ENCODE measurements around the gene SORCS2. TPM values are rescaled to one million over a fixed set of nuclear protein-coding genes. Genes with fewer than 3 reads are reported as not detected.

SORCS2 gene
- total RNA-seq, 2 donors from 2014 or later, result 1.5 to 1.7 TPM

GRCh38 chr4:7703688-7704087 lies 511.4 kb downstream of the SORCS2 start:
- no peaks in the 10 kb centered on the region for H3K27me3 ChIP-seq
- H3K27ac ChIP-seq, result no peak overlapping the region
- TF ChIP-seq, protein P1, sequence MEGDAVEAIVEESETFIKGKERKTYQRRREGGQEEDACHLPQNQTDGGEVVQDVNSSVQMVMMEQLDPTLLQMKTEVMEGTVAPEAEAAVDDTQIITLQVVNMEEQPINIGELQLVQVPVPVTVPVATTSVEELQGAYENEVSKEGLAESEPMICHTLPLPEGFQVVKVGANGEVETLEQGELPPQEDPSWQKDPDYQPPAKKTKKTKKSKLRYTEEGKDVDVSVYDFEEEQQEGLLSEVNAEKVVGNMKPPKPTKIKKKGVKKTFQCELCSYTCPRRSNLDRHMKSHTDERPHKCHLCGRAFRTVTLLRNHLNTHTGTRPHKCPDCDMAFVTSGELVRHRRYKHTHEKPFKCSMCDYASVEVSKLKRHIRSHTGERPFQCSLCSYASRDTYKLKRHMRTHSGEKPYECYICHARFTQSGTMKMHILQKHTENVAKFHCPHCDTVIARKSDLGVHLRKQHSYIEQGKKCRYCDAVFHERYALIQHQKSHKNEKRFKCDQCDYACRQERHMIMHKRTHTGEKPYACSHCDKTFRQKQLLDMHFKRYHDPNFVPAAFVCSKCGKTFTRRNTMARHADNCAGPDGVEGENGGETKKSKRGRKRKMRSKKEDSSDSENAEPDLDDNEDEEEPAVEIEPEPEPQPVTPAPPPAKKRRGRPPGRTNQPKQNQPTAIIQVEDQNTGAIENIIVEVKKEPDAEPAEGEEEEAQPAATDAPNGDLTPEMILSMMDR (IDR thresholded peaks at IDR 0.05), result no peak
- H3K4me1 ChIP-seq, result no peaks in the 10 kb centered on the region
- H3K4me3 ChIP-seq, result no peak overlapping the region
- H3K9me3 ChIP-seq, result no peaks in the 10 kb centered on the region
- DNase-seq (ENCODE audit: low spot score), result no peak
- H3K36me3 ChIP-seq, result no peaks in the 10 kb centered on the region

DNA sequence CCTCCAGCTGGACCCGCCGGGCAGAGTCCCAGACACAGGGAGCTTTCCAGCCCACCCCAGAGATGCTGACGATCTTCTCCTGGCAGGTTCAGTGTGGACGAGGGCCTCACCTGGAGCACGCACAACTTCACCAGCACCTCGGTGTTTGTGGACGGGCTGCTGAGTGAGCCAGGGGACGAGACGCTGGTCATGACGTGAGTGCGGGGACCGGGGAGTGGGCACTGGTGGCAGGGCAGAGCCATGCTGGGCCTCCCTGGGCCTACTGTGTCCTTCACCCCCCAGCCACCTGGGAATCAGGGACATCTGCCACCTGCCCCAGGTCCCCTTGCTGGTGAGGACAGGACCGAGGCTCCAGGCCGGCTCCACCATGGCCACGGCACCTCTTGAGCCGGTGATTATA lies 511.8 kb downstream of the SORCS2 start:
- Histone ChIP-seq H3K9me3 (no peaks in the 10 kb centered on the region), H3K36me3 (no peaks in the 10 kb centered on the region), H3K27ac (no peak overlapping the region), H3K4me1 (no peaks in the 10 kb centered on the region), H3K27me3 (no peaks in the 10 kb centered on the region), H3K4me3 (no peak overlapping the region)
- DNase-seq (ENCODE audit: low spot score), result no peak
- TF ChIP-seq, protein P1 (IDR thresholded peaks at IDR 0.05), result no peak

DNA sequence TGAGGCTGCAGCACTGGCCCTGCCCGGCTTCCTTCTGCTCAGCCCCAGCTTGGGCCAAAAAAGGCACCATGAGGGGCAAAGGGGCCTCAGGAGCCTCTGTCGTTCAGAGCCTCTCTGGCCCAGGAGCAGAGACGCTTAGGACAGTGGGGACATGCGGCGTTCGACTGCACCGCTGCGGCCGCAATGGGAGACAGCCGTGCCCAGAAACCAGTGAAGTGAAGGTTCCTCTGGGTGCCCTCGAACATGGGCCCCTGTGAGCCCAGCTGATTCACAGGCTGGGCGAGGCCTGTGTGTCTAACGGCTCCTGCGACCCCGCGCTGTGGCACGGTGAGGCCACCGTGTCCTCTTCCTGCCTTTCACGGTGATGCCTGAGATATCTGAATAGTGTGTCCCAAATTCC lies 512.3 kb downstream of the SORCS2 start:
- Histone ChIP-seq H3K4me1 (no peaks in the 10 kb centered on the region), H3K4me3 (no peak overlapping the region), H3K36me3 (no peaks in the 10 kb centered on the region), H3K27ac (no peak overlapping the region), H3K9me3 (no peaks in the 10 kb centered on the region), H3K27me3 (no peaks in the 10 kb centered on the region)
- DNase-seq (ENCODE audit: low spot score), result no peak
- TF ChIP-seq, protein P1 (IDR thresholded peaks at IDR 0.05), result no peak

GRCh38 chr4:7705062-7705461 lies 512.7 kb downstream of the SORCS2 start:
- no peak for DNase-seq (ENCODE audit: low spot score)
- Histone ChIP-seq H3K4me1 (no peaks in the 10 kb centered on the region), H3K27ac (no peak overlapping the region), H3K4me3 (no peak overlapping the region), H3K36me3 (no peaks in the 10 kb centered on the region), H3K27me3 (no peaks in the 10 kb centered on the region), H3K9me3 (no peaks in the 10 kb centered on the region)
- TF ChIP-seq, protein P1 (IDR thresholded peaks at IDR 0.05), result no peak

DNA sequence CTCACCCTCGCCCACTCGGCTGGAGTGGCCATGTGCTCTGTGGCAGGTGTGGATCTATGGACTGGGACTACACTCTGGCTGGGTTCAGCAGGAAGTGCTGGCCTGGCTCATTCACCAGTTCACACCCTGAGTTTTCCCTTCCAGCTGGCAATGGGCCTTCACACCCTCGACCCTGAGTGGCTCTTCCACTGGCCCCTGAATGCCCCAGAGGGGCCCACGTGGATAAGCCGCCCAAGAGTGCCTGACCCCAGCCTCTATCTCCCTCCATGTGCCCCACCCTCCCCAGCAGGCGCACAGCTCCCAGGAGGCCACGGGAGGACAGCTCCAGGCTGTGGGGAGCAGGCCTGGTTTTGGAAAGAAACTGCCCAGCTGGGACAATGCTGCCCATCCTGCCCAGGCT lies 513.3 kb downstream of the SORCS2 start:
- TF ChIP-seq, protein P1 (IDR thresholded peaks at IDR 0.05), result no peak
- H3K4me3 ChIP-seq, result no peak overlapping the region
- H3K36me3 ChIP-seq, result no peaks in the 10 kb centered on the region
- no peak overlapping the region for H3K27ac ChIP-seq
- no peak for DNase-seq (ENCODE audit: low spot score)
- H3K27me3 ChIP-seq, result no peaks in the 10 kb centered on the region
- H3K4me1 ChIP-seq, result no peaks in the 10 kb centered on the region
- H3K9me3 ChIP-seq, result no peaks in the 10 kb centered on the region

DNA sequence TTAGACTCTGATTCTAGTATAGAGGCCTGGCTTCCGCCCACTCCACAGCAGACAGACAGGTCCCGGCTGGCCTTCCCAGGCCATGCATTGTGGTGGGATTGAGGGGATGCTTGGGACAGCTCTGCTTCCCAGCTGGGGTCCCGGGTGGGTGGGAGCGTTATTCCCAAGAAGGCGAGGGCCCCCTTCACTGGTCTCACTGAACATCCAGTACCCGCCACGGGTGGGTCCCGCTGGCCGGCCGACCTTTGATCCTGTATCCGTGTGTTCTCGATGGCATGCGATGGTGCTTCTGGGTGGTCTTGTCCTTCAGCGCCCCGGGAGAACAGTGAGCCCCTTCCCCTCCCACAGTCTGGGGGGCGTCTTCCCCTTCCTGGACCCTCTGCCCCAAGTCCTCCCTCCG lies 515.9 kb downstream of the SORCS2 start:
- TF ChIP-seq, protein P1 (IDR thresholded peaks at IDR 0.05), result no peak
- no peak for DNase-seq (ENCODE audit: low spot score)
- H3K4me1 ChIP-seq, result no peaks in the 10 kb centered on the region

More for the DNA sequence above, 515.9 kb downstream of the SORCS2 start:
- Histone ChIP-seq H3K36me3 (no peaks in the 10 kb centered on the region), H3K9me3 (no peaks in the 10 kb centered on the region), H3K4me3 (no peak overlapping the region), H3K27me3 (no peaks in the 10 kb centered on the region), H3K27ac (no peak overlapping the region)
